Heart left ventricle (tissue), 13 donors: ENCODE measurements around the gene ENKUR.

ENCODE experiments used
- POLR2A ChIP-seq, 2 donors: fragments of 450-650 bp; IDR thresholded peaks; one replicate each; pipeline ENCODE4 v1.6.1; 2017; ENCODE audit warnings: antibody characterized with exemption in 2 of 2, mild to moderate bottlenecking in 2 of 2, moderate library complexity in 2 of 2
- TF ChIP-seq, protein P1 (sequence below), 12 donors: fragments of 200-600 bp; sonication (generic) in 4 of 12; IDR thresholded peaks; one replicate each; pipeline versions ENCODE4 v1.5.0 to v1.8.0; 2018 to 2022; ENCODE audit warnings: antibody characterized with exemption in 12 of 12, mild to moderate bottlenecking in 5 of 12
- donor health status: ischemic (EF 13 %, LVEDD 7.1; RV severe dilation, severe dysfunction).
- donor health status: DM: no; HTN: yes; CAD: no.
- donor health status: DM: no; HTN: no; CAD: no.
- donor health status: ischemic (EF 25% LVEDD 6.9; RV normal size, moderate dysfunction).
- donor health status: ischemic (EF 25% LVEDD 5.7; RV mildly dilated, moderate dysfunction).
- donor health status: ischemic (EF 35%, LVEDD 5.7; RV mildly dilated, moderate dysfunction).
- donor health status: nonischemic (EF 11% LVEDD 7.7; RV severe dilation, severe dysfunction).
- donor health status: DM: yes; HTN: yes; CAD: no.
- donor health status: PGD.
- donor health status: ischemic (EF 29% LVEDD 5.4; RV normal size, mild dysfunction).
- donor health status: nonischemic (EF 23%, LVEDD 6.1; RV moderate dilation, normal function).

- TF ChIP-seq, protein P1, sequence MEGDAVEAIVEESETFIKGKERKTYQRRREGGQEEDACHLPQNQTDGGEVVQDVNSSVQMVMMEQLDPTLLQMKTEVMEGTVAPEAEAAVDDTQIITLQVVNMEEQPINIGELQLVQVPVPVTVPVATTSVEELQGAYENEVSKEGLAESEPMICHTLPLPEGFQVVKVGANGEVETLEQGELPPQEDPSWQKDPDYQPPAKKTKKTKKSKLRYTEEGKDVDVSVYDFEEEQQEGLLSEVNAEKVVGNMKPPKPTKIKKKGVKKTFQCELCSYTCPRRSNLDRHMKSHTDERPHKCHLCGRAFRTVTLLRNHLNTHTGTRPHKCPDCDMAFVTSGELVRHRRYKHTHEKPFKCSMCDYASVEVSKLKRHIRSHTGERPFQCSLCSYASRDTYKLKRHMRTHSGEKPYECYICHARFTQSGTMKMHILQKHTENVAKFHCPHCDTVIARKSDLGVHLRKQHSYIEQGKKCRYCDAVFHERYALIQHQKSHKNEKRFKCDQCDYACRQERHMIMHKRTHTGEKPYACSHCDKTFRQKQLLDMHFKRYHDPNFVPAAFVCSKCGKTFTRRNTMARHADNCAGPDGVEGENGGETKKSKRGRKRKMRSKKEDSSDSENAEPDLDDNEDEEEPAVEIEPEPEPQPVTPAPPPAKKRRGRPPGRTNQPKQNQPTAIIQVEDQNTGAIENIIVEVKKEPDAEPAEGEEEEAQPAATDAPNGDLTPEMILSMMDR (IDR thresholded peaks at IDR 0.05): no peak
- TF ChIP-seq POLR2A (IDR thresholded peaks at IDR 0.05): no peak
Observed at GRCh38 chr10:25049966-25050365, 34.0 kb upstream of the ENKUR start.
